ENCODE data around the gene CERS6. TPM values are rescaled to one million over a fixed set of nuclear protein-coding genes. Genes with fewer than 3 reads are reported as not detected.

The CERS6 gene
- total RNA-seq, 1 experiment from 2014 or later = 17.3 TPM

DNA sequence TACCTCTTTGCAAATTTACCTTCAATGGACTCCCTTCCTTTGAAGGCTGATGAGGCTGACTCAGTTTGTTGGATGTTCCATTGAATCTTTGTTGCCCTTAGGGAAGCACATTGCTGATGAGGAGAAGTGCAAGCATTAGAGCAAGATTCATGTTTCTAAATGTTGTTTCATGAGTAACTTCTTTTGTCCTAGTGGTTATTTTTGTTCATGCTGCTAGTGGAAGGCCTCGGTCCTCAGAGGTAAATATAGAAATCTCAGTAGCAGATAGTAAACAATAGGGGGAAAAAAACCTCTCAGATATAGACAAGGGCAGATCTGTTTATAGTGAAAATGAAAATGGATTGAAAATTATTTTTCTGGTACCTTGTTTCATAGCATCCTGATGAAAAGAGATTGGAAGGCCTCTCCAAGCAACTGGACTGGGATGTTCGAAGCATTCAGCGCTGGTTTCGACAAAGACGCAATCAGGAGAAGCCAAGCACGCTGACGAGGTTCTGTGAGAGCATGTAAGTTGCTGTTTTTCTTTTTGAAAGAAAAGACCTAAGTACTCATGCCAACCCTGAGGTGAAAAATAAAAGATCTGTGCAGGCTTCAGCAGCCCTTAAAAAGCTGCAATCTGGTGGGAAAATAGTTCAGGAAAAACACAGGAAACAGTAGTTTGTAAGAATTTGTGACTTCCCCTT is 104.9 kb downstream of the CERS6 start:
- TF ChIP-seq, protein P1, sequence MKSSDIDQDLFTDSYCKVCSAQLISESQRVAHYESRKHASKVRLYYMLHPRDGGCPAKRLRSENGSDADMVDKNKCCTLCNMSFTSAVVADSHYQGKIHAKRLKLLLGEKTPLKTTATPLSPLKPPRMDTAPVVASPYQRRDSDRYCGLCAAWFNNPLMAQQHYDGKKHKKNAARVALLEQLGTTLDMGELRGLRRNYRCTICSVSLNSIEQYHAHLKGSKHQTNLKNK (CRISPR knock-in tag; IDR thresholded peaks at IDR 0.05) = no peak
- H3K4me1 Mint-ChIP-seq = peaks cover 14% of the 10 kb centered on the region
- ChIA-PET CTCF (no interaction called here), POLR2A (no interaction called here)
- no peaks in the 10 kb centered on the region for H3K27me3 Mint-ChIP-seq (ENCODE audit: low read depth)
- ATAC-seq (no peak), DNase-seq (ENCODE audit: low spot score) (no peak)
- peaks cover 7% of the 10 kb centered on the region for H3K36me3 Mint-ChIP-seq
- H3K9me3 Mint-ChIP-seq = peaks cover 5% of the 10 kb centered on the region
- no peak overlapping the region; the same call in 1 of the 2 replicates for H3K27ac Mint-ChIP-seq
- no peak overlapping the region for H3K4me3 Mint-ChIP-seq

- no peaks in the 10 kb centered on the region for H3K27me3 Mint-ChIP-seq (ENCODE audit: low read depth)
- ATAC-seq (no peak), DNase-seq (ENCODE audit: low spot score) (no peak)
- ChIA-PET POLR2A (no interaction called here), CTCF (no interaction called here)
- H3K4me1 Mint-ChIP-seq = peaks cover 14% of the 10 kb centered on the region
- H3K9me3 Mint-ChIP-seq = peaks cover 5% of the 10 kb centered on the region
- H3K27ac Mint-ChIP-seq = no peak overlapping the region
- TF ChIP-seq, protein P2, sequence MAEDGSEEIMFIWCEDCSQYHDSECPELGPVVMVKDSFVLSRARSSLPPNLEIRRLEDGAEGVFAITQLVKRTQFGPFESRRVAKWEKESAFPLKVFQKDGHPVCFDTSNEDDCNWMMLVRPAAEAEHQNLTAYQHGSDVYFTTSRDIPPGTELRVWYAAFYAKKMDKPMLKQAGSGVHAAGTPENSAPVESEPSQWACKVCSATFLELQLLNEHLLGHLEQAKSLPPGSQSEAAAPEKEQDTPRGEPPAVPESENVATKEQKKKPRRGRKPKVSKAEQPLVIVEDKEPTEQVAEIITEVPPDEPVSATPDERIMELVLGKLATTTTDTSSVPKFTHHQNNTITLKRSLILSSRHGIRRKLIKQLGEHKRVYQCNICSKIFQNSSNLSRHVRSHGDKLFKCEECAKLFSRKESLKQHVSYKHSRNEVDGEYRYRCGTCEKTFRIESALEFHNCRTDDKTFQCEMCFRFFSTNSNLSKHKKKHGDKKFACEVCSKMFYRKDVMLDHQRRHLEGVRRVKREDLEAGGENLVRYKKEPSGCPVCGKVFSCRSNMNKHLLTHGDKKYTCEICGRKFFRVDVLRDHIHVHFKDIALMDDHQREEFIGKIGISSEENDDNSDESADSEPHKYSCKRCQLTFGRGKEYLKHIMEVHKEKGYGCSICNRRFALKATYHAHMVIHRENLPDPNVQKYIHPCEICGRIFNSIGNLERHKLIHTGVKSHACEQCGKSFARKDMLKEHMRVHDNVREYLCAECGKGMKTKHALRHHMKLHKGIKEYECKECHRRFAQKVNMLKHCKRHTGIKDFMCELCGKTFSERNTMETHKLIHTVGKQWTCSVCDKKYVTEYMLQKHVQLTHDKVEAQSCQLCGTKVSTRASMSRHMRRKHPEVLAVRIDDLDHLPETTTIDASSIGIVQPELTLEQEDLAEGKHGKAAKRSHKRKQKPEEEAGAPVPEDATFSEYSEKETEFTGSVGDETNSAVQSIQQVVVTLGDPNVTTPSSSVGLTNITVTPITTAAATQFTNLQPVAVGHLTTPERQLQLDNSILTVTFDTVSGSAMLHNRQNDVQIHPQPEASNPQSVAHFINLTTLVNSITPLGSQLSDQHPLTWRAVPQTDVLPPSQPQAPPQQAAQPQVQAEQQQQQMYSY (CRISPR knock-in tag; IDR thresholded peaks at IDR 0.05) = no peak
- TF ChIP-seq GTF2I (CRISPR knock-in tag; conservative IDR thresholded peaks at IDR 0.05) = no peak
- no peak for TF ChIP-seq ZBTB43 (CRISPR knock-in tag; IDR thresholded peaks at IDR 0.05)
- TF ChIP-seq ZNF671 (CRISPR knock-in tag; IDR thresholded peaks at IDR 0.05) = no peak
- no peak for TF ChIP-seq PREB (CRISPR knock-in tag; IDR thresholded peaks at IDR 0.05; ENCODE audit: borderline replicate concordance)
- H3K36me3 Mint-ChIP-seq = peaks cover 7% of the 10 kb centered on the region
- no peak overlapping the region for H3K4me3 Mint-ChIP-seq
These were observed 105.9 kb downstream of the CERS6 start for GRCh38 chr2:168561991-168562390.

DNA sequence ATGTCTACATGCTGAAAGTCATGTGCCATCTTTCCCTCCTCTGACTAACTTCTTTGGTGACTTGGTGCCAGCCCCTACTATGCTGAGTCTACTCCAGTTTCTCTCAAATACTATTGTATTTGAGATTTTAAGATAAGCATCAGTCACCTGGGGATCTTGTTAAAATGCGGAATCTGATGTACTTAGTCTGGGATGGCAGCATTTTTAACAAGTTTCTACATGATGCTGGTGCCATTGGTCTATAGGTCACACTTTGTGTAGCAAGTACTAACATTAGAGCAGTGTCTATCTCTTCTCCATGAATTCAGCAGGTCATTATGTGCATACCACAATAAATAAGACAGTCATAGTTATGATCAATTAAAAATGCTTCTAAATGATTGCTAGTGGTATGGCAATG is 106.9 kb downstream of the CERS6 start:
- H3K4me1 Mint-ChIP-seq = peaks cover 14% of the 10 kb centered on the region
- H3K27ac Mint-ChIP-seq = no peak overlapping the region
- POLR2A ChIA-PET = no interaction called here
- no peaks in the 10 kb centered on the region for H3K27me3 Mint-ChIP-seq (ENCODE audit: low read depth)
- ATAC-seq = no peak
- H3K9me3 Mint-ChIP-seq = peaks cover 5% of the 10 kb centered on the region
- H3K36me3 Mint-ChIP-seq = peaks cover 7% of the 10 kb centered on the region
- no peak overlapping the region for H3K4me3 Mint-ChIP-seq
- no peak for DNase-seq (ENCODE audit: low spot score)
- CTCF ChIA-PET = no interaction called here
- TF ChIP-seq TP53 (CRISPR knock-in tag; IDR thresholded peaks at IDR 0.05) (no peak), ZNF423 (CRISPR knock-in tag; IDR thresholded peaks at IDR 0.05) (no peak), KAT7 (CRISPR knock-in tag; IDR thresholded peaks at IDR 0.05; ENCODE audit: borderline replicate concordance) (no peak), ZNF263 (CRISPR knock-in tag; IDR thresholded peaks at IDR 0.05; ENCODE audit: low read depth) (no peak), ZNF512 (CRISPR knock-in tag; IDR thresholded peaks at IDR 0.05; ENCODE audit: borderline replicate concordance) (no peak), ATF3 (CRISPR knock-in tag; conservative IDR thresholded peaks at IDR 0.05) (no peak), FOXJ3 (CRISPR knock-in tag; IDR thresholded peaks at IDR 0.05; ENCODE audit: borderline replicate concordance) (no peak)
- TF ChIP-seq, protein P1 (CRISPR knock-in tag; IDR thresholded peaks at IDR 0.05) = no peak
- TF ChIP-seq, protein P3, sequence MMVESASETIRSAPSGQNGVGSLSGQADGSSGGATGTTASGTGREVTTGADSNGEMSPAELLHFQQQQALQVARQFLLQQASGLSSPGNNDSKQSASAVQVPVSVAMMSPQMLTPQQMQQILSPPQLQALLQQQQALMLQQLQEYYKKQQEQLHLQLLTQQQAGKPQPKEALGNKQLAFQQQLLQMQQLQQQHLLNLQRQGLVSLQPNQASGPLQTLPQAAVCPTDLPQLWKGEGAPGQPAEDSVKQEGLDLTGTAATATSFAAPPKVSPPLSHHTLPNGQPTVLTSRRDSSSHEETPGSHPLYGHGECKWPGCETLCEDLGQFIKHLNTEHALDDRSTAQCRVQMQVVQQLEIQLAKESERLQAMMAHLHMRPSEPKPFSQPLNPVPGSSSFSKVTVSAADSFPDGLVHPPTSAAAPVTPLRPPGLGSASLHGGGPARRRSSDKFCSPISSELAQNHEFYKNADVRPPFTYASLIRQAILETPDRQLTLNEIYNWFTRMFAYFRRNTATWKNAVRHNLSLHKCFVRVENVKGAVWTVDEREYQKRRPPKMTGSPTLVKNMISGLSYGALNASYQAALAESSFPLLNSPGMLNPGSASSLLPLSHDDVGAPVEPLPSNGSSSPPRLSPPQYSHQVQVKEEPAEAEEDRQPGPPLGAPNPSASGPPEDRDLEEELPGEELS (CRISPR knock-in tag; IDR thresholded peaks at IDR 0.05) = no peak
- TF ChIP-seq, protein P4, sequence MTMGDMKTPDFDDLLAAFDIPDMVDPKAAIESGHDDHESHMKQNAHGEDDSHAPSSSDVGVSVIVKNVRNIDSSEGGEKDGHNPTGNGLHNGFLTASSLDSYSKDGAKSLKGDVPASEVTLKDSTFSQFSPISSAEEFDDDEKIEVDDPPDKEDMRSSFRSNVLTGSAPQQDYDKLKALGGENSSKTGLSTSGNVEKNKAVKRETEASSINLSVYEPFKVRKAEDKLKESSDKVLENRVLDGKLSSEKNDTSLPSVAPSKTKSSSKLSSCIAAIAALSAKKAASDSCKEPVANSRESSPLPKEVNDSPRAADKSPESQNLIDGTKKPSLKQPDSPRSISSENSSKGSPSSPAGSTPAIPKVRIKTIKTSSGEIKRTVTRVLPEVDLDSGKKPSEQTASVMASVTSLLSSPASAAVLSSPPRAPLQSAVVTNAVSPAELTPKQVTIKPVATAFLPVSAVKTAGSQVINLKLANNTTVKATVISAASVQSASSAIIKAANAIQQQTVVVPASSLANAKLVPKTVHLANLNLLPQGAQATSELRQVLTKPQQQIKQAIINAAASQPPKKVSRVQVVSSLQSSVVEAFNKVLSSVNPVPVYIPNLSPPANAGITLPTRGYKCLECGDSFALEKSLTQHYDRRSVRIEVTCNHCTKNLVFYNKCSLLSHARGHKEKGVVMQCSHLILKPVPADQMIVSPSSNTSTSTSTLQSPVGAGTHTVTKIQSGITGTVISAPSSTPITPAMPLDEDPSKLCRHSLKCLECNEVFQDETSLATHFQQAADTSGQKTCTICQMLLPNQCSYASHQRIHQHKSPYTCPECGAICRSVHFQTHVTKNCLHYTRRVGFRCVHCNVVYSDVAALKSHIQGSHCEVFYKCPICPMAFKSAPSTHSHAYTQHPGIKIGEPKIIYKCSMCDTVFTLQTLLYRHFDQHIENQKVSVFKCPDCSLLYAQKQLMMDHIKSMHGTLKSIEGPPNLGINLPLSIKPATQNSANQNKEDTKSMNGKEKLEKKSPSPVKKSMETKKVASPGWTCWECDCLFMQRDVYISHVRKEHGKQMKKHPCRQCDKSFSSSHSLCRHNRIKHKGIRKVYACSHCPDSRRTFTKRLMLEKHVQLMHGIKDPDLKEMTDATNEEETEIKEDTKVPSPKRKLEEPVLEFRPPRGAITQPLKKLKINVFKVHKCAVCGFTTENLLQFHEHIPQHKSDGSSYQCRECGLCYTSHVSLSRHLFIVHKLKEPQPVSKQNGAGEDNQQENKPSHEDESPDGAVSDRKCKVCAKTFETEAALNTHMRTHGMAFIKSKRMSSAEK (CRISPR knock-in tag; IDR thresholded peaks at IDR 0.05; ENCODE audit: borderline replicate concordance) = no peak

Data from WTC11 (cell line).